Posterior cingulate gyrus (tissue), 11 donors: ENCODE measurements around the gene RUSC2.
"Not testable (repeated sequence)": the region's sequence is repeated elsewhere in the genome, so short reads cannot be mapped to it uniquely, and the experiment has no call there.

Source experiments
- DNase-seq, 10 donors: peaks; one replicate each; pipeline versions ENCODE4 v3.0.0 to v3.0.0-alpha.2; 2020 to 2021; ENCODE audit warnings: mixed read lengths in 3 of 10
- intact Hi-C: fragments of 100-400 bp; cut with DNase I; formaldehyde crosslinking; loops from one replicate; pipeline ENCODE4 v1.15.1; 2023

Gene RUSC2

GRCh38 chr9:35490910-35491465, 1.1 kb downstream of the RUSC2 start:
- DNase-seq = no peak
- intact Hi-C loops = loop anchor here (10.0 kb wide), 1 partner anchor 164 kb away; the partner anchor contains the start of genes CCDC107, RMRP and SIT1

DNA sequence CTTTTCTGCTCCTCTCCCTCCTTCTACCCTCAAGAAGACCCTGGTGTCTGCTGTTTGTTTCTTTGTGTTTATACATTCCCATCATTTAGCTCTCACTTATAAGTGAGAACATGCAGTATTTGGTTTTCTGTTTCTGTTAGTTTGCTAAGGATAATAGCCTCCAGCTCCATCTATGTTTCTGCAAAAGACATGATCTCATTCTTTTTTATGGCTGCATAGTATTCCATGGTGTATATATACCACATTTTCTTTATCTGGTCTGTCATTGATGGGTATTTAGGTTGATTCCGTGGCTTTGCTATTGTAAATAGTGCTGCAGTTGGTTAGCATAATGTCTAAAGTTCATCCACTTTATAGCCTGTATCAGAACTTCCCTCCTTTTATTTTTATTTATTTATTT, 3.2 kb downstream of the RUSC2 start:
- DNase-seq = not testable (repeated sequence)
- intact Hi-C loops = loop anchor here (10.0 kb wide), 1 partner anchor 162 kb away; the partner anchor contains the start of genes CCDC107, RMRP and SIT1

- intact Hi-C loops = loop anchor here (10.0 kb wide), 1 partner anchor 159 kb away; the partner anchor contains the start of genes CCDC107, RMRP and SIT1
- no peak for DNase-seq
Measured at GRCh38 chr9:35495984-35496383, 6.1 kb downstream of the RUSC2 start.

DNA sequence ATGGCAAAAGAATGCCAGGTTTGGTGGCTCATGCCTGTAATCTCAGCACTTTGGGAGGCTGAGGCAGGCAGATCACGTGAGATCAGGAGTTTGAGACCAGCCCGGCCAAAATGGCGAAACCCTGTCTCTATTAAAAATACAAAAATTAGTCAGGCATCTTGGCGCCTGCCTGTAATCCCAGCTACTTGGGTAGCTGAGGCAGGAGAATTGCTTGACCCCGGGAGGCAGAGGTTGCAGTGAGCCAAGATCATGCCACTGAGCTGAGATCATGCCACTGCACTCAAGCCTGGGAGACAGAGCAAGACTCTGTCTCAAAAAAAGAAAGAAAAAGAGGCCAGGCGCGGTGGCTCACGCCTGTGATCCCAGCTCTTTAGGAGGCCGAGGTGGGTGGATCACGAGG, 8.3 kb downstream of the RUSC2 start:
- not testable (repeated sequence) for DNase-seq
- intact Hi-C loops = loop anchor here (10.0 kb wide), 1 partner anchor 157 kb away; the partner anchor contains the start of genes CCDC107, RMRP and SIT1

DNA sequence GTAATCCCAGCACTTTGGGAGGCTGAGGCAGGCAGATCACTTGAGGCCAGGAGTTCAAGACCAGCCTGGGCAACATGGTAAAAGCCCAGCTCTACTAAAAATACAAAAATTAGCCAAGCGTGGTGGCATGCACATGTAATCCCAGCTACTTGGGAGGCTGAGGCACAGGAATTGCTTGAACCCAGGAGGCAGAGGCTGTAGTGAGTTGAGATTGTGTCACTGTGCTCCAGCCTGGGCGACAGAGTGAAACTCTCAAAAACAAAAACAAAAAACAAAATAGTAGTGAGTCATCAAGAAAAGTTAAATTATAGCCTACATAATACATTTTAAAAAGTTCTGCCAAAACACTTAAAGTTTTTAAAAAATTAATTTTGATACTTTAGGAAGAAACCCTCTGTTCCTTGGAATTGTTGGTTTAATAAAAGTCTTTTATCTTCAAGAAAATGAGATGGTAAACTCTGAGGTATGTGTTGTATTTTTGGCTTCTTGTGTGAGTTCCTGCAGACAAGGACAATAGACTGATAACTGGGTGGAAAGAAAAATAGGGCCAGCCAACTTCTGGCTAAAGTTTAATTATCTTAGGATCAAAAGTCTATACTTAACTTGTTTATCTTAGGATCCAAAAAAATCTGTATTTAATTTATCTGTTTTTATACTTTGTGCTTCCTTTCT, 9.3 kb downstream of the RUSC2 start:
- intact Hi-C loops = loop anchor here (10.0 kb wide), 1 partner anchor 156 kb away; the partner anchor contains the start of genes CCDC107, RMRP and SIT1
- no peak for DNase-seq

- DNase-seq = no peak
- intact Hi-C loops = loop anchor here (10.0 kb wide), 1 partner anchor 155 kb away; the partner anchor contains the start of genes CCDC107, RMRP and SIT1
Measured at GRCh38 chr9:35499701-35500030, 9.8 kb downstream of the RUSC2 start.

- no peak for DNase-seq
- intact Hi-C loops = no loop called here
Measured at GRCh38 chr9:35500130-35500748, 10.3 kb downstream of the RUSC2 start.

- intact Hi-C loops = no loop called here
- no peak for DNase-seq
Measured at GRCh38 chr9:35501946-35502345, 12.0 kb downstream of the RUSC2 start.

GRCh38 chr9:35506359-35506758, 16.4 kb downstream of the RUSC2 start:
- intact Hi-C loops = no loop called here
- no peak for DNase-seq

DNA sequence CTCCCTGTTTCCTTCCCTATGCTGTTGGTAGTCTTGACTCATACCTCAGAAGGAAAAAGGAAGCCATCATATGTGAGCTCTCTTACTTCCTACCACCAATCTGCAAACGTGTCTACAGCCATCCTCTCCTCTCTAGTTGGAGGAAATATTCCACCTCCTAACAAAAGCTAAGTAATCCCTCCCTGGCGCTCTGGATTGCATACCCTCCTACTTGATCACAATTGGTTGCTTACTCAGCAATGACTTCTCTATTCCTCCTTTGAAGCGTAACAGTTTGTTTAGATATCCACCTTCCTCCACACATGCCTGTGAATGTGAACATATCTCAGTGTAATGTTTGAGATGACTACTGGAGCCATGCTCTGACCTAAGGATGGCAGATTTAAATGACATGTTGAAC, 18.2 kb downstream of the RUSC2 start:
- DNase-seq = no peak
- intact Hi-C loops = no loop called here

DNA sequence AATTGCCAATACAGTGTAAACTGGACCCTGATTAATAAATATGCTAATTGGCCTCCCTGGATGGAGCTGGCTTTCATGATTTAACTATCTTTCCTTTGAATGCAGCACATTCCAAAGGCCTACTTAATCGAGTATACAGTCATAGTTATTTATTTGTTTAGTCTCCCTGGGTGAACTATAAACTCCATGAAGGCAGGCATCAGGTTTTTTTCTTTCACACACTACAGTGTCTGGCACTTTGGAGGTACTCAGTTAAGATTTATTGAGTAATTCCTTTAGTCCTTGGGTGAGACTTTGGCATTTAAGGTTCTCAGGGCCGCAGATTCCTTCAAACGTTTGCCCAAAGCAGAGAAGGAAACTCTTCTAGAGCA, 20.5 kb downstream of the RUSC2 start:
- DNase-seq = no peak
- intact Hi-C loops = loop anchor here (5.0 kb wide), 1 partner anchor 42 kb away; no protein-coding TSS in a partner anchor

- peak in 1 of 10 donors; percentile 58 for DNase-seq
- intact Hi-C loops = loop anchor here (5.0 kb wide), 1 partner anchor 41 kb away; no protein-coding TSS in a partner anchor
Measured at GRCh38 chr9:35510754-35511428, 21.0 kb downstream of the RUSC2 start.

- intact Hi-C loops = loop anchor here (5.0 kb wide), 1 partner anchor 41 kb away; no protein-coding TSS in a partner anchor
- DNase-seq = no peak
Measured at GRCh38 chr9:35511453-35511852, 21.5 kb downstream of the RUSC2 start.

DNA sequence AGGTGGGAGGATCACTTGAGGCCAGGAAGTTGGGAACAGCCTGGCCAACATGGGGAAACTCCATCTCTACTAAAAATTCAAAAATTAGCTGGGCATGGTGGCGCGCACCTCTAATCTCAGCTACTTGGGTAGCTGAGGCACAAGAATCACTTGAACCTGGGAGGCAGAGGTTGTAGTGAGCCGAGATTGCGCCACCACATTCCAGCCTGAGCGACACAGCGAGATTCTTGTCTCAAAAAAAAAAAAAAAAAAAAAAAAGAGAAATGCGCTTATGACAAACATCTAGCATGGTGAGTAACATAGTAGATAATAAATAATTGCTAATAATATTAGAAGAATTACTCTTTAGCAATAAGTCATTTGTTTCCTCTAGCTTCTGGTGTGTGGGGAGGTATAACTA, 25.9 kb downstream of the RUSC2 start:
- DNase-seq = no peak
- intact Hi-C loops = no loop called here

DNA sequence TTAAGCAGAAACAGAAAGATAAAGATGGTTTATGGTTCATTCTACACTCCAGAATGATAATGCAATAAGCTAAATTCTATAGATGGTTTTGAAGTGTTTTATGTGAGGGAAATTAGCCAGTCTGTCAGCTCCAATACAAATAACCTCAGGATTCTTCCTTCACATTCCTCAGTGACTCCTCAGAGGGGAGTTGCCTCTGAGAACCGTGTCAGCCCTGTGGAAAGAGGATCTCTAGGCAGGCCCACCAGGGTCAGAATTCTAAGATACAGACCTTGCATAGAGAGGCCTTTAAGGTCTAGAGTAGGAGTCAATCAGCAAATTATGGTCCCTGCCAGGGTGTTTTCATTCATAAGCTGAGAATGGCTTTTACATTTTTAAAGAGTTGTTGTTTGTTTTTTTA, 26.6 kb downstream of the RUSC2 start:
- intact Hi-C loops = no loop called here
- no peak for DNase-seq

GRCh38 chr9:35517131-35517530, 27.2 kb downstream of the RUSC2 start:
- intact Hi-C loops = no loop called here
- peak in 3 of 10 donors; percentile 17 to 51 (median 25) for DNase-seq

GRCh38 chr9:35517552-35518224, 27.8 kb downstream of the RUSC2 start:
- no peak for DNase-seq
- intact Hi-C loops = no loop called here

DNA sequence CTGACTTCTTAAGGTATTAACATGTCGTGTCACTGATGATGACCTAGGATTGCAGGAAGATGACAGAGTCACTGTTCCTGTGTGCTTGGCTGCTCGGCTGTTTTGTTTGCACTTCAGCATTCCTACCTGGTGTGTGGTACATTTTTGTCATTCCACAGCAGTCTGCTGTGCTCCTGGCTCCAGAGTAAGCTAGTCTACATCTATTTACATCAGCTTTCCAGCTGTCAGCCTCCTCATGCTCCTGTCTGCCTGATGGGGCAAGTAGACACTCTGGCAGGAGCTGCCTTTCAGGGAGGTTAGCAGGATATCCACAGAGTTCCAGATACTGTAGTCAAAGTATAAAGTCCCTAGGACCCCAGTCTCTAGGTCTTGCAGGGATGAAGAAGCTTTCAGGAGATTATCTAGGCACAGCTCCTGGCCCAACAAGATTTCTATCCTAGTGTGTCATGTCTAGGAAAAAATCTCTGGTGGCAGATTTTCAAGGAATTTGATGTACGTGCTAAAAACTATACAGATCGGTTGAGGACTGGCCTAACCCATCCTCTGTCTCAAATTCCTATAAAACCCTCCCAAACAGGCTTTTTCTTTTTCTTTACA, 28.4 kb downstream of the RUSC2 start:
- intact Hi-C loops = no loop called here
- no peak for DNase-seq

DNA sequence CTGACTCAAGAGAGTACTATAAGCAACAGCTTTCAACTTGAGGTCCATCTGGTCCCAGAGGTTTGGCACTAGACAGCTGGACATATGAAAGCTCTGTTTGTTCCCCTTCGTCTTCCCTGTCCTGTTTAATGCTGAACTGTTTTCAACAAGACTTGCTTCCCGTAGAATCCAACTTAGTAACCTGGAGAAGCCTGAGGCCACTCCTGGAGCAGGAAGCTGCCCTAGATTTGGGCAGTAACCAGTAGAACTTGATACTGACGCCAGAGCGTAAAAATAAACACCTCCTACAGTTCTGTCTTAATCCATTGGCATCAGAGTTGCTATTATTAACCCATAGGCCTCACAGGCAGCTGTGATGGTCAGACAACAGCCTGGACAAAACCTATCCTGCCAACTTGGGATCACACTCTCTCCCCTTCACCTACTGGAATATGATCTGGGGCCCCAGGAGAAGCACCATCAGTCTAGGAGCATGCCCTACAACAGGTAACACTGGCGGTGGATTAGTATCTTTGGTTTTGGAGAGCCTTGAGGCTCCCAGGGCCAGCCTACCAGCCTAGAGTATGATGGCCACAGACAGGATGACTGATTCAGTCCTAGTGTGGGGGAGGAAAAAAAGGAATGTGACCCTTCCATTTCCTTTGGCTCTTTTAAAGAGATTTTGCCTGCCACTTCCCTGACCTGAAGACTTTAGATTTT, 29.2 kb downstream of the RUSC2 start:
- no peak for DNase-seq
- intact Hi-C loops = no loop called here
